ENCODE data around the gene ARHGAP20.
"Not testable (repeated sequence)": the region's sequence is repeated elsewhere in the genome, so short reads cannot be mapped to it uniquely, and the experiment has no call there.

- TF ChIP-seq, protein P1, sequence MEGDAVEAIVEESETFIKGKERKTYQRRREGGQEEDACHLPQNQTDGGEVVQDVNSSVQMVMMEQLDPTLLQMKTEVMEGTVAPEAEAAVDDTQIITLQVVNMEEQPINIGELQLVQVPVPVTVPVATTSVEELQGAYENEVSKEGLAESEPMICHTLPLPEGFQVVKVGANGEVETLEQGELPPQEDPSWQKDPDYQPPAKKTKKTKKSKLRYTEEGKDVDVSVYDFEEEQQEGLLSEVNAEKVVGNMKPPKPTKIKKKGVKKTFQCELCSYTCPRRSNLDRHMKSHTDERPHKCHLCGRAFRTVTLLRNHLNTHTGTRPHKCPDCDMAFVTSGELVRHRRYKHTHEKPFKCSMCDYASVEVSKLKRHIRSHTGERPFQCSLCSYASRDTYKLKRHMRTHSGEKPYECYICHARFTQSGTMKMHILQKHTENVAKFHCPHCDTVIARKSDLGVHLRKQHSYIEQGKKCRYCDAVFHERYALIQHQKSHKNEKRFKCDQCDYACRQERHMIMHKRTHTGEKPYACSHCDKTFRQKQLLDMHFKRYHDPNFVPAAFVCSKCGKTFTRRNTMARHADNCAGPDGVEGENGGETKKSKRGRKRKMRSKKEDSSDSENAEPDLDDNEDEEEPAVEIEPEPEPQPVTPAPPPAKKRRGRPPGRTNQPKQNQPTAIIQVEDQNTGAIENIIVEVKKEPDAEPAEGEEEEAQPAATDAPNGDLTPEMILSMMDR (IDR thresholded peaks at IDR 0.05) = not testable (repeated sequence)
- not testable (repeated sequence) for TF ChIP-seq POLR2AphosphoS5 (IDR thresholded peaks at IDR 0.05)
These were observed 92.9 kb downstream of the ARHGAP20 start for GRCh38 chr11:110619366-110619765.

Measured in esophagus muscularis mucosa (tissue), 3 donors.